Gastroesophageal sphincter (tissue), 2 donors: ENCODE measurements around the gene CRIM1.

Experiments used
- POLR2A ChIP-seq, 2 donors: fragments of 450-650 bp; IDR thresholded peaks; one replicate each; pipeline ENCODE4 v1.6.1; 2017; ENCODE audit warnings: antibody characterized with exemption in 2 of 2, mild to moderate bottlenecking in 2 of 2, moderate library complexity in 1 of 2
- POLR2AphosphoS5 ChIP-seq: sonication (generic); formaldehyde crosslinking; IDR thresholded peaks from one replicate; pipeline ENCODE4 v1.6.1; 2017; ENCODE audit warnings: antibody characterized with exemption

DNA sequence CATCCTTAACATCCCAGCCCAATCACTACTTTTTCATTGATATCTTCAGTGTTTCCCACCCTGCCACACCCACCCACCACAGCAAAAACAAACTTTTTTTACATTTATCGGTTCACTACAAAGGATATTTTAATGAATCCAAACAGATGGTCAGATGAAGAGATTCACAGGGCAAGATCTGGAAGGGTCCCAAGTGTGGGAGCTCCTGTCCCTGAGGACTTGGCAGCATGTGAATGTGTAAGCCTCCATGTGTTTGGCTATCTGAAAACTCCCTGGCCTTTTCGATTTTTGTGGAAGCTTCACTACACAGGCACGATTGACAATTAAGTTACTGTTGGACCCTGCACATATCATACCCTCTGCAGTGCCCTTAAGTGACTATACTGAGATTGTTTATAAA, 48.1 kb upstream of the CRIM1 start:
- TF ChIP-seq POLR2A (IDR thresholded peaks at IDR 0.05) (no peak), POLR2AphosphoS5 (no peak)
